HG03280 (cell line): ENCODE measurements around the gene SORCS1.

Experiments
- ATAC-seq: cut with Tn5 transposase; IDR thresholded peaks from one replicate; pipeline ENCODE4 v1.9.1; 2021; ENCODE audit warnings: mild to moderate bottlenecking, moderate library complexity; ENCODE audit not compliant: unreplicated experiment

Gene SORCS1

DNA sequence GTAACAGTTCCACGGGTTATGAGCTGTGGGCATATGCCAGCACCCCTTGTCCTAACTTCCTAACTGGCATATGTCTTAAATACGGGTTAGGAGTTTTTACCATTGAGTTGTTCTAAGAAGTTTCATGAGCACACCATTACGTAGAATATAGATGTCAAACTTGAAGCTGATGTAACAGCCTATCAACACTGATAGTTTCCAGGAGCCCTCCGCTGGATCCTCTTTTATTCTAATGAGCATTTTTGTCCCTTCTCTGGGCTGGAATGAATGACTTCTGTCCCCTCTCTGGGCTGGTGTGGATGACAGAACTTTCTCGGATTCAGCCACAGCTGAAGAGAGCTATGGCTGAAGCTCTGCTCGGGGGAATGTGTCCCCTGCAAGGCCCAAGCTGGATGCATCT is 256.3 kb downstream of the SORCS1 start:
- ATAC-seq = no peak

DNA sequence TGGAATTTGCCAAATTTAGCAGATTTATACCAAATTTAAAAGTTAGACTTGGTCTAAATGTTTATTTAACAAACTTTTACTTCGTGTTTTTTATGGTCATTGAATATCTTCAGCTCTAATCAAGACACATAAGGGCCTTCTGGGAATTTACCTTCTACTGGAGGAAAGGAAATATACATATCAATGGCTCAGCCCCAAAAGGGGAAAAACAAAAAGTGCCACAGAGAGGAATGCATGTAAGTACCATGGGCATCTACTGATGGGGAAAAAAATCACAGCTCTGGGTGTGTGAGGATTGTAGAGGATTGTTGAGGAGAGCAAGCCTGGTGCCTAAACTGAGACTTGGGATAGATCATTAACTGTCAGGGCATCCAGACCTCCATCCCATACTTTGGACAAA is 260.3 kb downstream of the SORCS1 start:
- no peak for ATAC-seq

DNA sequence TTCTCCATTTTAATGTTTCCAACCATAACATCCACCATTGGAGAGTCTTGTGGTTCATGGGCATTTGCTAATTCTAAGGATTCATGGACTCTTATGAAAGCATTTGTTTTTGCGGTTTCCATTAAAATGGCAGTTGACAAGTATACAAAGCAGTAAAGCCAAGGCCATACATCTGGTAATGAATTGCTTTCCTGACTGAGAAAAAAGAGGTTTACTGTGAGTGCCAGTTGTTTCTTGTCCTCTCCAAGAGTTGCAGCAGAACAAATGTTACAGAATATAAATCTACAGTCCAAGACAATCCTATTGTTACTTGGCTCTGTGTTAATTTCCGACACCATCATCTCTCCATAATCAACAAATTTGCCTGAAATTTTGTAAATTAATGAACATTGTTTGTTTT is 261.3 kb downstream of the SORCS1 start:
- no peak for ATAC-seq

DNA sequence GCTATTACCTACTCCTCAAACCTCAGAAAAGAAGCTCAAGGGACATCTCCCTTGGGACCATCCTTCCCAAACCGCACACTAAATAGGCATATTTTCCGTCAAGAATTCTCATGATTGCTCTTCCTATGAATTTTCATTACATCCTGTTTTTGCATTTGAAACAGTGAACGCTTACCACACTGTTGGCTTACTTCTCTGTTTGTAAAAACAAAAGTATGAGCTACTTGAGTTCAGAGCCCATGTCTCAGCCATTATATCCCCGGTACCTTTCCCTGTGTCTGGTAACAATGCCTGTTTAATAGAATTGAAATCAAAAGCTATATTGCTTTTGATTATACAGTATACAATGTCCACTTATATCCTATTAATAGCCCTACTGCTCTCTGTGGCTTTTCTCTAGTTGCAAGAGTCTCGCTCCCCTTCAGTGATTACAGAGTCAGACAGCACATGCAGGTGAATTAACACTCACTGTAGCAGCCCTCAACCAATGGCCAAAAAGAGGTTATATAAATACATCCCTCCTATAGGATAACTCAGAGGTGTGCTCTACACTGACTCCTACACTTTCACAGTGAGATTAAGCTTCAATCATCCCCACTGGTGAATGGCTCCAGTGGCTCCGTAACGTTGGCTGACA is 264.4 kb downstream of the SORCS1 start:
- no peak for ATAC-seq

DNA sequence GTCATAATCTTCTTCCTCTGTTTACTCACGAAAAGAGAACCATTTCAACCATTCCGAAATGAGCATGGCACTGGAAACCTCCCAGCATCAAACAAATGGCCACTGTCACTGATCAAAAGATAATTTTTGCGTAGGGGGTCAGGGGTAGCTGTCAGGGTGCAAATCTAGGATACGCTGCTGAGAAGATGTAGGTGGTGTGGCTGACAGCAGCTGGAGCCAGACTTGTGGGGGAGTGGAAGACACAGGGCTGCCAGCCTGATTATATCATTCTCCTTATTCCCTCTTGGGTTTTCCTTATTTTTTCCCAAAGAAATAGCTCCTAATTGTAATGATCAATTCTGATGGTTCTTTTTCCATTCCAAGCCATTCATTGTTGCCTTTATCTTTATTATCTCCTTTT is 266.1 kb downstream of the SORCS1 start:
- no peak for ATAC-seq

DNA sequence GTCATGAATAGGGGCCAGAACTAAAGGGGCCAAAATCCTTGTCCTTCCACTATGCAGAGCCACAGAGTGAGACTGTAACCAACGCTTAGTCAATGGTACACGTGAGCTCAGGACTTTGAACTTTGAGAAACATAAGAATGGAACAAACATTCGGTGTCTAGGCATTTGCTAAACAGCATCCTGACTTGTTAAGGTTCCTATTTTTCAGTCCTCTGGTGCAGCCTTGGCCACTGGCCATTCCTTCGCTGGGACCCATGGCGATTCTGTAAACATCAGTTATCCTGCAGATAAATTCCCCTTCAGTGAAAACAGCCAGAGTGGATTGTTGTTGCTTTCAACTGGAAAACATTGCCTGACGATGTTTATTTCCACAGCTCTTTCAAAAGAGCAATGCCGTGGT is 266.8 kb downstream of the SORCS1 start:
- ATAC-seq = no peak

DNA sequence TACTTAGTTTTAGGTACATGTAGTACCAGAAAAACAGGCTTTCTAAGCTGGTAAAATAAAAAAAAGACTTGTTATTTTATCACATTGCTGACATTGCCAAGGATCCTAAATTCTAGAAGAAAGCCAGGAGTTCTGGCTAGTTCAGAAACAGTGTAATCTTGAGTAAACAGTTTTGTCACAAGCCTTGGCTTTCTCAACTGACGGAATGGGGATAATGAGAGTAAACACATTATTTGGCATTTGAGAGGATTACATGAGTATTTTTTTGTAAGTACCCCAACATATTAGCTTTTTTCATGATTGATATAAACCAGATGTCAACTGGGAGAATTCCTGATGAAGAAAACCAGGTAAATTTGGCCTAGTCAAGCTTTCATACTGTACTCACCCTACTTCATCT is 269.8 kb downstream of the SORCS1 start:
- ATAC-seq = no peak

DNA sequence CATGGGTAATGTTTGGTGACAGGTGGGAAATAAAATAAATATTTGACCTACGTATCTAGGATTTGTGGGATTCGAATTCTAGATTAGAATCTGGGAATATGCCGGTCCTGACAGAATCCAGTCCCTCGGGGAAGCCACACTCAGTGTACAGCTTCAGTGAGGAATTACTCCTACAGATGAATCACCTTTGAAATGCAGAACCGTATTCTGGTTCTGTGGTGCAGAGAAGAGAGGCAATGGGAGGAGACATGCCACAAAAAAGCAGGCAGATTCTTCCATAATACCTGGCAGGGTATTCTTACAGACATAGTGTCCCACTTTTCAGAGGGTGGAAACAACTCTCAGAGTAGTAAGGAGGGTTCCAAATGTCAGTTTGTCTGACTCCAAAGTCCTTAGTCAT is 286.9 kb downstream of the SORCS1 start:
- ATAC-seq = no peak

DNA sequence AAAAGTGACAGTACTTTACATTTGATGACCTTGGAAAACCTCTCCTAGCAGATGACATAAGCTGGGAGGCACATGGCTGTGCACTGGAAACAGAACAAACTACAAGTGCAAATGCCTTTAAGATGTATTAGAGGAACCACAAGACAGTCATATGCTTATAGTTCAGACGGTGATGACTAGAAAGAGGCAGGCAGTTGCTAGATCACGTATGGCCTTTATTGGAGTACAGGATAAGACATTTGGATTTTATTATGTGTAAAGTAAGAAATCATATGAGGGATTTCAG is 290.0 kb downstream of the SORCS1 start:
- ATAC-seq = no peak

DNA sequence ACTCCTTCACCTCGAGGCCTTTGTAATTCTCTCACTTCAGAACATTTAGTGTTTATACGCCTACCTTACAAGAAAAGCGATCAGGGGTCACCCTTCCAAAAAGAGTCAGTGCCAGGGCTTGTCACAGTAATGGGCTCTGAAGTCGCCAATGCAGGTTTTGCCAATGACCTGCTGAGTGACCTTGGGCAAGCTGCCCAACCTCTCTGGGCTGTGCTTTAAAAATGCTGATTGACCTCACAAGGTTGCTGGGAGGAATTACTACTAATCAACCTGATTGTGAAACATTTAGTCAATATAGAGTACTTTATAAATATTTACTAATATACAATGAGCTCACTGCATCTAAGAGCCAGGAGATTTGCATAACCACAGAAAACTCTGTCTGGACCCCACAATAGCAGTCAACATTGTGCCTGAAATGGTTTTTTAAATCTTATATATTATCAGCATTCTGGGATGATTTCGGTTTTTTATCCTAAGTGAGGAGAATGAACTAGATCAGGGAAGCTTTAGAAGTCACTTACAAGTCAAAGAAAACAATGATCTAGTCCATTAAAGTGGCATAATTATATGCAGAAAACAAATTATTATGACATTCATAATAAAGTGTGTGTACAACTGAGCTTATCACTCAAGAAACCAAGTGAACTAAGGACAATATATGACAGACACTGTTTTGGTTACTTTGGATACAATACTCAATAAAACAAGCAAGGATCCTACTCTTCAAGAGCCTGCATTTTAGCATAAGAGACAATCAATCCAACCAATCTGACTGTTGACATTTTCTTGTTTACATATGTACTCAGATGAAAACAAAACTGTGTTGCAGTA is 290.5 kb downstream of the SORCS1 start:
- ATAC-seq = no peak

DNA sequence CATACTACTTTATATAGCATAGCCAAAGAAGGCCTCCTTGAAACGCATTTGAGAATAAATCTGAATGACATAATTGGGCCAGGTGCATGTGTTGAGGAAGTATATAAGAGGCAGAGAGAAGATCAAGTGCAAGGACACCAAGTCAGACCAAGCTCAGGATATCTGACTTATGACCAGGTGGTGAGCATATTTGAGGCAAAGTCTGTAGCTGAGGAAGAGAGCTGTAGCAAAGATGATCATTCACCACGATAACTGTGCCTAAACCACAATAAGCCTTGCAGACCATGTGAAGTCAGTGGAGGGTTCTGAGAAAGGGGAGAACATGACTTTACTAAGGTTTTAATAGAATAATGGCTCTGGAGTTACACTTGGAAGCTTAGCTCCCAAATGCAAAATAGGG is 292.3 kb downstream of the SORCS1 start:
- no peak for ATAC-seq

DNA sequence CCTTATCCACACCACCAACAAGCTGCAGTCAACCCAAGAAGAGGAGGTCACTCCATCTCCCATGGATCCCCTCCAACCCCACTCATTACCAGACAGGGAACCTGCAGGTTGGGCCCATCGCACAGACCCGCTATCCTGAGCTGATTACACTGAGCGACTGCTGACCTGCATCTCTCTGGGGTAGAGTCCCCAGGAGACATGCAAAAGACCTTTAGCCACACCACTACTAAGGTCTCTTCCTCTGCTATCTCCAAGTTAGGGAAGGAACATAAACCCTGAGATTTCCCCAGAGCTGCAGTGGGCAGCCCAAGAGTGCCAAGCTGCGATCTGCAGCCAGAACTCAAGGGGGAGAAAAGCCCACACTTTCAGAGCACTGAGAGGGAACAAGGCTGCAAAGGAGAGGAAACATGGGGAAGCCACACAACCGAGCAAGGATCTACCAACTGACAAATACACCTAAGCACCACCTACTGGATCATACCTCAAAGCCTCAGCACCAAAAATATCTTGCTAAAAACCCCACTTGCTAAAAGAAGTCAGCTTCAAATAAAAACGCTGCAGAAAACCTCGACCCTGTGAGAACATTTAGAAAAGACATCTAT is 298.2 kb downstream of the SORCS1 start:
- no peak for ATAC-seq

DNA sequence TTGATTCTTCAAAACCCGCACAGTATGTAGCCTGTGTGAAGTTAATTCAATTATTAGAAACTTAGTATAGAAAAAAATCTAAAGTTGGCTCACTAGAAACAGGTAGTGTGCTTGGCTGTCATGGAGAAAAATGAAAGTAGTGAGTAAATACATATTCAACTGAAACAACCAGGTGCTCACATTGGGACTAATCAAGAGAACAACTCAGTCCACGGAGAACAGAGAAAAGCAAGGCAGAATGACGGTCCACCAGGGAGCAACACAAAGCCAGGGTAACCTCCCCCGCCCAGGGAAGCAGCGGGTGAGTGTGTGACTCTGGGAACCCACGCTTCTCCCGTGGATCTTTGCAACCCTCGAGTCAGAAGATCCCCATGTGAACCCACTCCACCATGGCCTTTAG is 300.5 kb downstream of the SORCS1 start:
- ATAC-seq = no peak

DNA sequence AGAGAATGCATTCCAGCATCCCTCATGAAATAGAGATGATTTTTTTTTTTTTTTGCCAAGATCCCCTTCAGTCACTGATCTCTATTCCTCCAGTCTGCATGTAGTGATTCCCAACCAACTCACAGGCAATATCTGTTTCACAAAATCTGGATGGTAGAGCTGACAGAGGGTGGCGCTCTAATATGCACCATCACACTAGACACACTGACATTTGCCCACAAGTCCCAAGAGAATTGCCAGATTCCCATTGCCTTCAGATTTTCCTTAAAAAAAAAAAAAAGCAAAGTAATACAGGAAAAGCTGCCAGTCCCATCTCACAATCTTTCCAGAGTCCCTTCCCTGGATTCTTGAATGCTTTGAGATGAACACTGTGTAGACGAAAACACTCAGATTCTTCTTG is 301.0 kb downstream of the SORCS1 start:
- ATAC-seq = no peak

DNA sequence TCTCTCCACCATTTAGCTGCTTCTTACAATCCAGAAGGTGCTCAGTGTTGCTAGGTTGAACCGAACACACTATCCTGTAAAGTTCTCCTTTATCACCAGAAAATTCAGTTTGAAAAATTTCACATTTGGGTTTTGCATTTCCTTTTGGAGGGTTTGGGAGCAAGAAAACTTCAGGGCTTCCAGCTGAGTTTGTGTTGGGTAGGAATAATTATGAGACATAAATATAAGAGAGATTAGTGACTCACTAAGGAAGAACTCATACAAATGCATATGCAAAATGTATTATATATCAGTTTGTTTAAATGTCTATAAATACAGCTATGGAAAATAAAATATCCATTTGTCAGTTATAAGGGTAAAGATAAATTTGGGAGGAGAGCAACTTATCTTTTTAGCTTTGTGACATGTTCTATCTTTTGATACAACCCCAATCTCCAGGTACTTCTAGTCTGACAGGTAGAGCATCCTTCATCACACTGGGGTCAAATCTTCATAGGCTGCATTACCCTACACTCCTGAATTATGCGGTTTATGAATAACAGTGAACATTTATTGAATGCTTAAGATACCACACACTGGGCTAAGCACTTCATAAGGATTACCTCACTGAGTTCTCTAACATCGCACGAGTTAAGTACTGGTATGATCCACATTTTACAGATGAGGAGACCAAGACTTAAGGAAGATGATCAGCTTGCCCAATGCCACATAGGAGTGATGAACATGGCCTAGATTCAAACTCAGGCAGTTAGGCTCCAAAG is 304.4 kb downstream of the SORCS1 start:
- ATAC-seq = no peak

DNA sequence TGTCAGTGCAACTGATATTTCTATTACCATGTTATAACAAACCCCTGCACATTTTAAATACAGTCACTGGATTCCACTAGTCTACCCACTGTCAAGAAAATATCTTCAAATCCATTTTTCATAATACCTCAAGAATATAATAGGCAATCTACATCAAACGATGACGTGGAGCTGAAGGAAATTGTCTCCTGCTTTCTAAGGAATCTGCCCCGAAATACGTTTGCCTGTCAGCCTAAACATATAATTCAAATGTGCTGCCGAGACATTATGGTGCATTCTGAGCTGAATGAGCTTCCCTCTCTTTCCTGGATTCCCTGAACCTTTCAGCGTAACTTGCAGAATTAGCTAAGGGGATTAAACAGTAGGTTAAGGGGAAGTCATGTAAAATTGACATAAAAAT is 306.8 kb downstream of the SORCS1 start:
- ATAC-seq = no peak

DNA sequence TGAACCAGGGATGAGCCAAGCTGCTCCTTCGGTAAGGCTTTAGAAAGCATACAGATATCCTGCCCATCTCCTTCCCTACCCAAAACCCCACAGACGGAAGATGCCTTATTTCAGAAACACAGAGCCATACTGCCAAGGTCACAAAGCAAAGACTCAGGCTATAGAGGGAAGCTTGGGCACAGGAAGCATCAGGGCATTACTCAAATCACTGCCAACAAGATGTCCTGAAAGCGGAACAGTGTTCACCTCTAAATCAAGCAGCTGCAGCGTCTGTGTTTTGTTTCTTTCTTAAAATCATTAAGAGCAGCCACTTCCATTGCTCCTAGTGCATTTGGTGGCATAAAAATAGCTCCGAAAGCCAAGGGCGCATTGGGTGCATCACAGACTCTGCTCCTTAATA is 307.3 kb downstream of the SORCS1 start:
- ATAC-seq = no peak

DNA sequence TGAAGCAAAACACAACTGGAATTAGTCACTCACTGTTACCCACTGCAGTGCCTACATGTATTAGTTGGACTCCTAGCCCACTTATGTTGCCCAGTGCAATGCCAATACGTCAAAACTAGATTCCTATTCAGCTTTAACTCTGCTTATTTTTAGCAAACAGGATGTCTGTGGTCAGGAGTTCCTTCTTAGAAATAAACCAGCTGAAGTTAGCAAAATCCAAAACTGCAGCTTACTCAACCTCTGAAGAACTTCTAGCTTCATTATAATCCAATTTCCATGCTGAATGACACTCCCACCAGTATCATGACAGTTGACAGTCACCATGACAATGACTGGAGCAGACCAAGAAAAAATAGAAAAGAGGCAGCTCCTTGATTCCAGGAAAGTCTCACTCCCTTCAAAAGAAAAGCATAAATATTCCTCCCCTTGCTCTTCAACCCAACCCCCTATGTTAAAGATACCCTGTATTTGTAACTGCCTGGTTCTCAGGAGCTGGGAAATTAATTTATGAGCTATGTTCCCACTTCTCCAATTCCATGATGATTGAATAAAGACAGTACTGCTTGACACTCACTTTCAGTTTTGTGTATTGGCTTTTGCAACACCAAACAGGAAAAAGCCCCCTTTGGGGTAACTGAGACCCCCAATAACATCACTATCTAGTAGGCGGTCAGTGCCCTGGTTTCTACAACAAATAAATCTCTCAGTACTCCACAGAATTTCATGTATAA is 327.4 kb downstream of the SORCS1 start:
- ATAC-seq = peak; percentile 73

DNA sequence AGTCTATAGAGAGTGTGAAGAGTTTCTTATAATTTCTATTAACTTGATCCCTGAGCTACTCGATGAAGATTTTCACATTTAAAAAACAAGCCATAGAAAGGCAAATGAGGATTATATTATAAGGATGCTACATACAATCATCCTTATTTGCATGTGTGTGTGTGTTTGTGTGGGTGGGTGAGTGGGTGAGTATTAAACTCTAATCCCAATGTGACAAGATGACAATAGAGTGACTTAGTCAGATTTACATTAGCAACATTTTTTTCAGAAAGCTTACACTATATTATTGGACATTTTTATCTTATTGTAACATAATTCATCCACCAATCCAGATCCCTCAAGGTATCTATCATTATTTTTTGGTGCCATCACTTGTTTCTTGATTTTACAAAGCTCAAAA is 331.7 kb downstream of the SORCS1 start:
- no peak for ATAC-seq

DNA sequence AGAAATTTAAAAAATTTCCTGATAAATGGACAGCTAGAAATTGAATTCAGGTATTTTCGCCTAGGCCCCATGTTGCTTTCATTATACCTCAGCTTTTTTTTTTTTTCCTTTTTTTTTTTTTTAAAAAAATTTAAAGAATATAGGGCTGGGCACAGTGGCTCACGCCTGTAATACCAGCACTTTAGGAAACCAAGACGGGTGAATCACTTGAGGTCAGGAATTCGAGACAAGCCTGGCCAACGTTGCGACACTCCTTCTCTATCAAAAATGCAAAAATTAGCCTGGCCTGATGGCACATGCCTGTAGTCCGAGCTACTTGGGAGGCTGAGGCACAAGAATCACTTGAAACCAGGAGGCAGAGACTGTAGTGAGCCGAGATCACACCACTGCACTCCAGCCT is 334.0 kb downstream of the SORCS1 start:
- ATAC-seq = no peak

DNA sequence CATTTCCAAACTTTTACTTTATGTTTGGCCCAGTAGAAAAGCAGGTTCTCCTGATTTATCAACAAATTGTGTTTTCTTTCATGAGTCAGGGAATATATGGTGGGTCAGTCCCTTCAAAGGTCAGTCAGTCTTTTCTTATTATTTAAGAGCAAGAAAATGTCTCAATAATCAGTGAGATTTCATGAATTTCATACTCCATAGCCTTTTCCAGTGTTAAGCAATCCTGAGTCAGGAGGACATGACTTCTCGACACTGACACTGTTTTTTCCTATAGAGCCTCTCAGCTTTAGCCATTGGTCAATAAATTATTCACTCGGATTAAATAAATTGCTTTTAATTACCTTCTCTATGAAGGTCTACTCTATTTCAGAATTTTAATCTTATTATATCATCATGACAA is 334.5 kb downstream of the SORCS1 start:
- ATAC-seq = no peak
